Measurements from ENCODE around the gene PTPRT.

The PTPRT gene

DNA sequence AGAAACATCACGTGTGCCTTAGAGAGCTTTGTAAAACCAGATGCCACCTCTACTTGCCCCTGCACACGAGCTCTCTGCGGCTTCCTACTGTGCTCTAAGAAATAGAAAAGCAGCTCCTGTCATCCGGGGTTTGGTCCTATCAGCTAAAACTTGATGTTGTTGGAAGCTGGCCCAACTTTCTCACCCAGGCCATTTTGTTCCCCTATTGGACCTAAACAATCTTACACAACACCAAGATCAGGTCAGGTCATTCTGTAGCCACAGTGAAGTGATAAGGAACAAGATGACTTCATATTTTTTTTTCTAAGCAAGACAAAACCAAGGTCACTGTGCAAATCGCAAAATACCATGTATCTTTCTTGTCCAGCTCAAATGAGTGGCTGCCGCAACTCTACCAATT is 486.0 kb downstream of the PTPRT start:
- Histone ChIP-seq H3K9ac (ENCODE audit: low read length) (no peak overlapping the region), H3K36me3 (replicated peaks; ENCODE audit: insufficient read depth, low read length) (no peaks in the 10 kb centered on the region), H4K20me1 (ENCODE audit: insufficient read depth, low read length) (no peaks in the 10 kb centered on the region), H3F3A (ENCODE audit: insufficient read depth, low read length) (no peaks in the 10 kb centered on the region), H3K9me3 (replicated peaks; ENCODE audit: insufficient read depth, low read length) (no peaks in the 10 kb centered on the region), H3K9me2 (replicated peaks; ENCODE audit: insufficient read depth, low read length) (no peaks in the 10 kb centered on the region), H3K4me3 (ENCODE audit: low read length) (no peak overlapping the region), H3K4me2 (ENCODE audit: low read depth, low read length) (no peak overlapping the region), H3K4me1 (ENCODE audit: low read length) (no peaks in the 10 kb centered on the region), H3K27me3 (replicated peaks; ENCODE audit: insufficient read depth, low read length) (no peaks in the 10 kb centered on the region), H3K27ac (ENCODE audit: low read length) (no peak overlapping the region), H2AFZ (ENCODE audit: low read length) (no peak overlapping the region), H3K79me2 (ENCODE audit: low read length) (no peaks in the 10 kb centered on the region)
- TF ChIP-seq EZH2phosphoT487 (IDR thresholded peaks at IDR 0.05; ENCODE audit: low read length): no peak
- TF ChIP-seq, protein P1, sequence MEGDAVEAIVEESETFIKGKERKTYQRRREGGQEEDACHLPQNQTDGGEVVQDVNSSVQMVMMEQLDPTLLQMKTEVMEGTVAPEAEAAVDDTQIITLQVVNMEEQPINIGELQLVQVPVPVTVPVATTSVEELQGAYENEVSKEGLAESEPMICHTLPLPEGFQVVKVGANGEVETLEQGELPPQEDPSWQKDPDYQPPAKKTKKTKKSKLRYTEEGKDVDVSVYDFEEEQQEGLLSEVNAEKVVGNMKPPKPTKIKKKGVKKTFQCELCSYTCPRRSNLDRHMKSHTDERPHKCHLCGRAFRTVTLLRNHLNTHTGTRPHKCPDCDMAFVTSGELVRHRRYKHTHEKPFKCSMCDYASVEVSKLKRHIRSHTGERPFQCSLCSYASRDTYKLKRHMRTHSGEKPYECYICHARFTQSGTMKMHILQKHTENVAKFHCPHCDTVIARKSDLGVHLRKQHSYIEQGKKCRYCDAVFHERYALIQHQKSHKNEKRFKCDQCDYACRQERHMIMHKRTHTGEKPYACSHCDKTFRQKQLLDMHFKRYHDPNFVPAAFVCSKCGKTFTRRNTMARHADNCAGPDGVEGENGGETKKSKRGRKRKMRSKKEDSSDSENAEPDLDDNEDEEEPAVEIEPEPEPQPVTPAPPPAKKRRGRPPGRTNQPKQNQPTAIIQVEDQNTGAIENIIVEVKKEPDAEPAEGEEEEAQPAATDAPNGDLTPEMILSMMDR (IDR thresholded peaks at IDR 0.05; ENCODE audit: low read length): no peak
- no peak for TF ChIP-seq EZH2 (optimal IDR thresholded peaks at IDR 0.05; ENCODE audit: low read depth, low read length)
- no peak for DNase-seq

DNA sequence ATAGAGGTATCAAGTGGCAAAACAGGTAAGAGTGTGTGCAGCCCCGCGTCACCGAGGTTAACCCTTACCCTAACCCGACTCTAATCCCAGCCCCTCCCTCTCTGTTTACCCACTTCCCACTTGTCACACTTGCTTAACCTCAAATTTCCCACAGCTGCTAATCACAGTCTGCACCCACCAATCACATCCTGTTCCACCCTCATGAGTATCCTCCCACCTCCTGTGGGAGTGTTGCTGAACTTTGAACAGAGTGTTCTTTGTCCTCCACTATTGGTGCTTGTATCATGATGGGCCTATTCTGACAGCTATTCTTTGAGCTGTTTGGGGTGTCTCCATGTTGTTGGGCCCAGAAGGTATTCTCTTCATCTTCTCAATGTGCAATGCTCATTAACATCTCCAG is 487.8 kb downstream of the PTPRT start:
- Histone ChIP-seq H3K36me3 (replicated peaks; ENCODE audit: insufficient read depth, low read length) (no peaks in the 10 kb centered on the region), H4K20me1 (ENCODE audit: insufficient read depth, low read length) (no peaks in the 10 kb centered on the region), H3K27ac (ENCODE audit: low read length) (no peak overlapping the region), H3K9me3 (replicated peaks; ENCODE audit: insufficient read depth, low read length) (no peaks in the 10 kb centered on the region), H3K4me1 (ENCODE audit: low read length) (no peaks in the 10 kb centered on the region), H3K9me2 (replicated peaks; ENCODE audit: insufficient read depth, low read length) (no peaks in the 10 kb centered on the region), H3F3A (ENCODE audit: insufficient read depth, low read length) (no peaks in the 10 kb centered on the region), H3K79me2 (ENCODE audit: low read length) (no peaks in the 10 kb centered on the region), H3K4me3 (ENCODE audit: low read length) (no peak overlapping the region), H3K27me3 (replicated peaks; ENCODE audit: insufficient read depth, low read length) (no peaks in the 10 kb centered on the region), H3K9ac (ENCODE audit: low read length) (no peak overlapping the region), H3K4me2 (ENCODE audit: low read depth, low read length) (no peak overlapping the region), H2AFZ (ENCODE audit: low read length) (no peak overlapping the region)
- TF ChIP-seq EZH2phosphoT487 (IDR thresholded peaks at IDR 0.05; ENCODE audit: low read length): no peak
- TF ChIP-seq, protein P1 (IDR thresholded peaks at IDR 0.05; ENCODE audit: low read length): no peak
- TF ChIP-seq EZH2 (optimal IDR thresholded peaks at IDR 0.05; ENCODE audit: low read depth, low read length): no peak
- DNase-seq: no peak

DNA sequence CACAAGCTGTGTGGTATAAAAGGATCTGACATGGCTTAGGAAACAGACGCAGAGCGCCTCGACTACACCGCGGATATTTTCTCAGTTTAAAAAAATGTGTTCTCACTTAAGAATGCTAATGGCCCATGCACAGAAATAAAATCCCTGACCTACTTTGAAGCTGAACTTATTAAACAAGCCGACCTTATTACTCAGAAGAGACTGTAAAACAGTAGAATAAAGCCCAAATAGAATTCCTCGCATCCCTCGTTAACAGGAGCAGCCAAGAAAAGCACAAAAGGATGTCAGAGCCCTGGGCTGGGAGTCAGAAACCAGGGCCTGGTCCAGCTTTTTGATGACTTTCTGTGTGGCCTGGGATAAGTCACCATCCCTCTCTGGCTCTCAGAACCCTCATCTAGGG is 489.3 kb downstream of the PTPRT start:
- no peak overlapping the region for H2AFZ ChIP-seq (ENCODE audit: low read length)
- H3K27me3 ChIP-seq (replicated peaks; ENCODE audit: insufficient read depth, low read length): no peaks in the 10 kb centered on the region
- no peaks in the 10 kb centered on the region for H3K9me3 ChIP-seq (replicated peaks; ENCODE audit: insufficient read depth, low read length)
- no peak overlapping the region for H3K4me3 ChIP-seq (ENCODE audit: low read length)
- no peak overlapping the region for H3K9ac ChIP-seq (ENCODE audit: low read length)
- H3K27ac ChIP-seq (ENCODE audit: low read length): no peak overlapping the region
- no peaks in the 10 kb centered on the region for H3K36me3 ChIP-seq (replicated peaks; ENCODE audit: insufficient read depth, low read length)
- H3F3A ChIP-seq (ENCODE audit: insufficient read depth, low read length): no peaks in the 10 kb centered on the region
- no peak for TF ChIP-seq EZH2phosphoT487 (IDR thresholded peaks at IDR 0.05; ENCODE audit: low read length)
- TF ChIP-seq, protein P1 (IDR thresholded peaks at IDR 0.05; ENCODE audit: low read length): no peak
- no peak for TF ChIP-seq EZH2 (optimal IDR thresholded peaks at IDR 0.05; ENCODE audit: low read depth, low read length)
- no peak for DNase-seq
- no peaks in the 10 kb centered on the region for H3K4me1 ChIP-seq (ENCODE audit: low read length)
- no peak overlapping the region for H3K4me2 ChIP-seq (ENCODE audit: low read depth, low read length)
- H3K79me2 ChIP-seq (ENCODE audit: low read length): no peaks in the 10 kb centered on the region
- no peaks in the 10 kb centered on the region for H4K20me1 ChIP-seq (ENCODE audit: insufficient read depth, low read length)
- H3K9me2 ChIP-seq (replicated peaks; ENCODE audit: insufficient read depth, low read length): no peaks in the 10 kb centered on the region

Data from MM.1S (cell line).